Panc1 (cell line): Measurements from ENCODE around the gene EIF2D.

Experiments
- TF ChIP-seq, protein P1 (sequence below): fragments of 450-650 bp; IDR thresholded peaks from 2 replicates; pipeline ENCODE4 v1.5.1; 2017; ENCODE audit warnings: mild to moderate bottlenecking
- TF ChIP-seq, protein P2 (sequence below), 2 experiments: IDR thresholded peaks; 2 replicates each; pipeline ENCODE4 v1.6.1; 2011 to 2012; ENCODE audit warnings: low read depth in 2 of 2, control low read depth in 1 of 2, low read length in 1 of 2, mild to moderate bottlenecking in 1 of 2, moderate library complexity in 1 of 2; ENCODE audit not compliant: insufficient read depth in 1 of 2

DNA sequence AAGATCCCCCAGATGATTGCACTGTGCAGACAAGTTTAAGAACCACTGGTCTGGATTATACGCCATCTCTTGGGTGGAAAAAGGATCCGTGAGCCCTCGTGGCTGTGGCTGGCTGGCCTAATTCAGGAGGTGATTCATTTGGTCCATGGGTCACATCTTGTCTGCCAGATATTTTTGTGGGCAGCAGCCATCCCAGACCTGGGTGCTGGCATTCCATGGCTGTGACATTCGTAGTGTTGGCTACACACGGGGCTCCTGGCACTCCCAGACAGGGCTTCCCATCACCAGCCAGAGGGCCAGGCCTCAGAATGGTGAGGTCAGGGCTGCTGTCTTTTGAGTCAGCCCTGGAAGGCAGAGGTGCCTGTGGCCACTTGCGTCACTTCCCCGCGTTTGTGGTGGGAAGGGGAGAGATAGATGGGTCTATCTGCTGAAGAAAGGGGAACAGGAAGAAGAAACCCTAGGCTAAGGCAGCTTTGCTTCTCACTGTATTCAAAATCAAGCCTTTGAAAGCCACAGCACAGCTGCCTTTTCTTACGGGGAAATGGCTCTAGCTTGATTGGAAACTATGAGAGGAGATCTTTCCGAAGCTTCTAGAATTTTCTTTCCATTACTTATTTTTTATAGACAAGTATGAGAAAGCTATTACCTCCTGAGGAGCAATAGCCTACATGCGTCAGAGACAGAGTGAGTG is 32.4 kb downstream of the EIF2D start:
- TF ChIP-seq, protein P1, sequence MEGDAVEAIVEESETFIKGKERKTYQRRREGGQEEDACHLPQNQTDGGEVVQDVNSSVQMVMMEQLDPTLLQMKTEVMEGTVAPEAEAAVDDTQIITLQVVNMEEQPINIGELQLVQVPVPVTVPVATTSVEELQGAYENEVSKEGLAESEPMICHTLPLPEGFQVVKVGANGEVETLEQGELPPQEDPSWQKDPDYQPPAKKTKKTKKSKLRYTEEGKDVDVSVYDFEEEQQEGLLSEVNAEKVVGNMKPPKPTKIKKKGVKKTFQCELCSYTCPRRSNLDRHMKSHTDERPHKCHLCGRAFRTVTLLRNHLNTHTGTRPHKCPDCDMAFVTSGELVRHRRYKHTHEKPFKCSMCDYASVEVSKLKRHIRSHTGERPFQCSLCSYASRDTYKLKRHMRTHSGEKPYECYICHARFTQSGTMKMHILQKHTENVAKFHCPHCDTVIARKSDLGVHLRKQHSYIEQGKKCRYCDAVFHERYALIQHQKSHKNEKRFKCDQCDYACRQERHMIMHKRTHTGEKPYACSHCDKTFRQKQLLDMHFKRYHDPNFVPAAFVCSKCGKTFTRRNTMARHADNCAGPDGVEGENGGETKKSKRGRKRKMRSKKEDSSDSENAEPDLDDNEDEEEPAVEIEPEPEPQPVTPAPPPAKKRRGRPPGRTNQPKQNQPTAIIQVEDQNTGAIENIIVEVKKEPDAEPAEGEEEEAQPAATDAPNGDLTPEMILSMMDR: no peak
- TF ChIP-seq, protein P2, sequence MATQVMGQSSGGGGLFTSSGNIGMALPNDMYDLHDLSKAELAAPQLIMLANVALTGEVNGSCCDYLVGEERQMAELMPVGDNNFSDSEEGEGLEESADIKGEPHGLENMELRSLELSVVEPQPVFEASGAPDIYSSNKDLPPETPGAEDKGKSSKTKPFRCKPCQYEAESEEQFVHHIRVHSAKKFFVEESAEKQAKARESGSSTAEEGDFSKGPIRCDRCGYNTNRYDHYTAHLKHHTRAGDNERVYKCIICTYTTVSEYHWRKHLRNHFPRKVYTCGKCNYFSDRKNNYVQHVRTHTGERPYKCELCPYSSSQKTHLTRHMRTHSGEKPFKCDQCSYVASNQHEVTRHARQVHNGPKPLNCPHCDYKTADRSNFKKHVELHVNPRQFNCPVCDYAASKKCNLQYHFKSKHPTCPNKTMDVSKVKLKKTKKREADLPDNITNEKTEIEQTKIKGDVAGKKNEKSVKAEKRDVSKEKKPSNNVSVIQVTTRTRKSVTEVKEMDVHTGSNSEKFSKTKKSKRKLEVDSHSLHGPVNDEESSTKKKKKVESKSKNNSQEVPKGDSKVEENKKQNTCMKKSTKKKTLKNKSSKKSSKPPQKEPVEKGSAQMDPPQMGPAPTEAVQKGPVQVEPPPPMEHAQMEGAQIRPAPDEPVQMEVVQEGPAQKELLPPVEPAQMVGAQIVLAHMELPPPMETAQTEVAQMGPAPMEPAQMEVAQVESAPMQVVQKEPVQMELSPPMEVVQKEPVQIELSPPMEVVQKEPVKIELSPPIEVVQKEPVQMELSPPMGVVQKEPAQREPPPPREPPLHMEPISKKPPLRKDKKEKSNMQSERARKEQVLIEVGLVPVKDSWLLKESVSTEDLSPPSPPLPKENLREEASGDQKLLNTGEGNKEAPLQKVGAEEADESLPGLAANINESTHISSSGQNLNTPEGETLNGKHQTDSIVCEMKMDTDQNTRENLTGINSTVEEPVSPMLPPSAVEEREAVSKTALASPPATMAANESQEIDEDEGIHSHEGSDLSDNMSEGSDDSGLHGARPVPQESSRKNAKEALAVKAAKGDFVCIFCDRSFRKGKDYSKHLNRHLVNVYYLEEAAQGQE (IDR thresholded peaks at IDR 0.05; ENCODE audit: insufficient read depth in 1 of 2, low read depth in 2 of 2, low read length in 1 of 2): no peak
